Naive thymus-derived CD4-positive, alpha-beta T cell (primary cell): ENCODE results near the gene TUBGCP4. TPM values are rescaled to one million over a fixed set of nuclear protein-coding genes. Genes with fewer than 3 reads are reported as not detected.

ENCODE experiments used
- ATAC-seq: fragments of 150-1000 bp; cut with Tn5 transposase; 2 replicates; pipeline ENCODE4 v1.10.0; 2021; ENCODE audit warnings: mild to moderate bottlenecking, moderate library complexity
- CTCF ChIA-PET: fragments of 350-600 bp; sonication (Branson Sonifier 250); formaldehyde crosslinking; loops from one replicate; lab custom pipeline; 2021; ENCODE audit warnings: antibody characterized with exemption; lab: Charles Lee
- POLR2A ChIA-PET: fragments of 350-600 bp; sonication (Branson Sonifier 250); formaldehyde crosslinking; loops from one replicate; lab custom pipeline; 2021; ENCODE audit warnings: antibody characterized with exemption, inconsistent platforms; lab: Charles Lee
- DNase-seq, 9 donors: peaks; one replicate each; pipeline versions ENCODE4 v3.0.0 to v3.0.0-alpha.2; 2020 to 2022; ENCODE audit warnings: mixed read lengths in 1 of 9
- H3K27ac ChIP-seq: one replicate; pipeline ENCODE4 v1.7.0; 2013; ENCODE audit warnings: mild to moderate bottlenecking, low read depth, low read length, moderate library complexity
- H3K27me3 ChIP-seq, 2 donors: one replicate each; pipeline ENCODE4 v1.7.0; 2013; ENCODE audit warnings: low read length in 2 of 2, mild to moderate bottlenecking in 2 of 2, moderate library complexity in 2 of 2; ENCODE audit not compliant: control insufficient read depth in 2 of 2, insufficient read depth in 2 of 2
- H3K36me3 ChIP-seq, 3 experiments: 1 replicate in 2 of 3; 2 replicates in 1 of 3; pipeline ENCODE4 v1.7.0; 2013; ENCODE audit warnings: low read length in 3 of 3, mild to moderate bottlenecking in 3 of 3, moderate library complexity in 1 of 3; ENCODE audit not compliant: insufficient read depth in 3 of 3, control insufficient read depth in 2 of 3
- H3K4me1 ChIP-seq, 2 donors: one replicate each; pipeline ENCODE4 v1.7.0; 2013; ENCODE audit warnings: low read length in 2 of 2, mild to moderate bottlenecking in 2 of 2, moderate library complexity in 1 of 2; ENCODE audit not compliant: control insufficient read depth in 2 of 2, insufficient read depth in 2 of 2
- H3K4me3 ChIP-seq: 2 replicates; pipeline ENCODE4 v1.7.0; 2013; ENCODE audit warnings: mild to moderate bottlenecking, low read length
- H3K9me3 ChIP-seq, 3 experiments: 1 replicate in 2 of 3; 2 replicates in 1 of 3; pipeline ENCODE4 v1.7.0; 2013; ENCODE audit warnings: low read length in 3 of 3; ENCODE audit not compliant: control insufficient read depth in 2 of 3
- H3K27ac Mint-ChIP-seq, 9 donors: one replicate each; pipeline ENCODE4 v1.8.0; 2020 to 2022; ENCODE audit warnings: mixed read lengths in 9 of 9, mild to moderate bottlenecking in 8 of 9, moderate library complexity in 5 of 9, inconsistent platforms in 2 of 9
- H3K27me3 Mint-ChIP-seq, 5 donors: one replicate each; pipeline ENCODE4 v1.8.0; 2021 to 2022; ENCODE audit warnings: mixed read lengths in 5 of 5, mild to moderate bottlenecking in 1 of 5
- H3K36me3 Mint-ChIP-seq, 5 donors: one replicate each; pipeline ENCODE4 v1.8.0; 2020 to 2022; ENCODE audit warnings: mixed read lengths in 5 of 5, mild to moderate bottlenecking in 3 of 5, inconsistent platforms in 1 of 5
- H3K4me1 Mint-ChIP-seq, 7 donors: one replicate each; pipeline ENCODE4 v1.8.0; 2020 to 2022; ENCODE audit warnings: mixed read lengths in 7 of 7, mild to moderate bottlenecking in 3 of 7, inconsistent platforms in 1 of 7
- H3K4me3 Mint-ChIP-seq, 10 donors: one replicate each; pipeline ENCODE4 v1.8.0; 2020 to 2022; ENCODE audit warnings: mild to moderate bottlenecking in 10 of 10, mixed read lengths in 10 of 10, moderate library complexity in 6 of 10, inconsistent platforms in 2 of 10
- H3K9me3 Mint-ChIP-seq, 11 donors: one replicate each; pipeline ENCODE4 v1.8.0; 2020 to 2022; ENCODE audit warnings: mixed read lengths in 11 of 11, mild to moderate bottlenecking in 4 of 11, inconsistent platforms in 1 of 11, moderate library complexity in 1 of 11
- intact Hi-C, 2 donors: fragments of 100-400 bp; cut with micrococcal nuclease; formaldehyde crosslinking; loops; one replicate each; pipeline ENCODE4 v1.15.1; 2023
- polyA plus RNA-seq, 2 donors: library from polyadenylated mRNA; unstranded; fragments of 300-500 nt; fragmentation: Illumina TruSeq; gene quantifications; one replicate each; pipeline ENCODE4 v1.2.3, GENCODE V29; 2021
- total RNA-seq, 6 experiments: library from RNA in 5 of 6; stranded (reverse) in 5 of 6; gene quantifications; 1 replicate in 5 of 6; 2 replicates in 1 of 6; pipeline ENCODE4 v1.2.3 and lab custom pipeline; 2021 to 2026

TUBGCP4 gene
- total and polyA plus RNA-seq, 7 experiments from 2014 or later, result 7.7 to 34.7 (median 15.0) TPM

GRCh38 chr15:43440721-43441281 lies 69.9 kb downstream of the TUBGCP4 start:
- H3K4me1 Mint-ChIP-seq, result peaks cover 0 to 9% (median 0%) of the 10 kb centered on the region in 7 donors
- no peaks in the 10 kb centered on the region for H3K27me3 Mint-ChIP-seq
- Histone ChIP-seq H3K9me3 (no peaks in the 10 kb centered on the region), H3K27ac (no peak overlapping the region), H3K4me3 (no peak overlapping the region), H3K36me3 (peaks cover 4 to 30% (median 4%) of the 10 kb centered on the region in 3 experiments), H3K4me1 (no peaks in the 10 kb centered on the region), H3K27me3 (no peaks in the 10 kb centered on the region)
- no peaks in the 10 kb centered on the region for H3K9me3 Mint-ChIP-seq
- peak; percentile 87 for ATAC-seq
- H3K4me3 Mint-ChIP-seq, result peak overlapping the region in 1 of 10 donors; percentile 20
- intact Hi-C loops, result loop anchor here (1.0 to 2.0 kb wide), 3 partner anchors 70 to 74 kb away; no protein-coding TSS in a partner anchor
- DNase-seq, result peak in 5 of 9 donors; percentile 6 to 25 (median 15)
- H3K36me3 Mint-ChIP-seq, result peaks cover 3 to 33% (median 17%) of the 10 kb centered on the region in 5 donors
- POLR2A ChIA-PET, result no interaction called here
- H3K27ac Mint-ChIP-seq, result peak overlapping the region in 4 of 9 donors; percentile 20 to 91 (median 40)
- CTCF ChIA-PET, result interaction anchor here (0.7 to 1.9 kb wide), 3 partner anchors 22 to 73 kb away, joined by 3 to 8 read pairs (median 4); no protein-coding TSS in a partner anchor

- Histone ChIP-seq H3K27ac (no peak overlapping the region), H3K27me3 (no peaks in the 10 kb centered on the region), H3K4me1 (no peaks in the 10 kb centered on the region), H3K4me3 (no peak overlapping the region), H3K36me3 (peaks cover 4 to 32% (median 5%) of the 10 kb centered on the region in 3 experiments), H3K9me3 (no peaks in the 10 kb centered on the region)
- ChIA-PET POLR2A (no interaction called here), CTCF (interaction anchor here (0.7 to 1.9 kb wide), 3 partner anchors 22 to 73 kb away, joined by 3 to 8 read pairs (median 4); no protein-coding TSS in a partner anchor)
- DNase-seq (no peak), ATAC-seq (no peak)
- intact Hi-C loops, result loop anchor here (1.0 to 2.0 kb wide), 3 partner anchors 69 to 73 kb away; no protein-coding TSS in a partner anchor
- no peak overlapping the region for H3K4me3 Mint-ChIP-seq
- H3K4me1 Mint-ChIP-seq, result peaks cover 0 to 9% (median 0%) of the 10 kb centered on the region in 7 donors
- H3K27ac Mint-ChIP-seq, result peak overlapping the region in 3 of 9 donors; percentile 20 to 91 (median 48)
- no peaks in the 10 kb centered on the region for H3K27me3 Mint-ChIP-seq
- peaks cover 3 to 39% (median 19%) of the 10 kb centered on the region in 5 donors for H3K36me3 Mint-ChIP-seq
- H3K9me3 Mint-ChIP-seq, result no peaks in the 10 kb centered on the region
Measured at GRCh38 chr15:43441316-43441715, 70.4 kb downstream of the TUBGCP4 start.

- H3K9me3 Mint-ChIP-seq, result peaks cover 0 to 1% (median 0%) of the 10 kb centered on the region in 11 donors
- intact Hi-C loops, result no loop called here
- no peaks in the 10 kb centered on the region for H3K27me3 ChIP-seq
- H3K4me3 ChIP-seq, result no peak overlapping the region
- ChIA-PET CTCF (no interaction called here), POLR2A (interaction anchor here (0.5 kb wide), 1 partner anchor 130 kb away, joined by 5 read pairs; no protein-coding TSS in a partner anchor)
- DNase-seq (no peak), ATAC-seq (no peak)
- peaks cover 4 to 30% (median 10%) of the 10 kb centered on the region in 3 experiments for H3K36me3 ChIP-seq
- H3K27ac ChIP-seq, result no peak overlapping the region
- no peaks in the 10 kb centered on the region for H3K27me3 Mint-ChIP-seq
- H3K9me3 ChIP-seq, result no peaks in the 10 kb centered on the region
- no peak overlapping the region for H3K27ac Mint-ChIP-seq
- H3K4me1 Mint-ChIP-seq, result peaks cover 0 to 14% (median 2%) of the 10 kb centered on the region in 7 donors
- H3K4me1 ChIP-seq, result no peaks in the 10 kb centered on the region
- H3K36me3 Mint-ChIP-seq, result peaks cover 0 to 42% (median 17%) of the 10 kb centered on the region in 5 donors
- H3K4me3 Mint-ChIP-seq, result no peak overlapping the region
Measured at GRCh38 chr15:43446344-43446743, 75.4 kb downstream of the TUBGCP4 start.

- no peak overlapping the region for H3K27ac Mint-ChIP-seq
- no peaks in the 10 kb centered on the region for H3K27me3 ChIP-seq
- H3K4me1 ChIP-seq, result no peaks in the 10 kb centered on the region
- ATAC-seq (no peak), DNase-seq (no peak)
- H3K36me3 Mint-ChIP-seq, result peaks cover 0 to 45% (median 16%) of the 10 kb centered on the region in 5 donors
- no peak overlapping the region for H3K27ac ChIP-seq
- POLR2A ChIA-PET, result interaction anchor here (0.7 kb wide), 1 partner anchor 52 kb away, joined by 3 read pairs; no protein-coding TSS in a partner anchor
- intact Hi-C loops, result no loop called here
- no peak overlapping the region for H3K4me3 ChIP-seq
- H3K27me3 Mint-ChIP-seq, result no peaks in the 10 kb centered on the region
- no peaks in the 10 kb centered on the region for H3K9me3 ChIP-seq
- H3K9me3 Mint-ChIP-seq, result peaks cover 0 to 1% (median 0%) of the 10 kb centered on the region in 11 donors
- H3K4me1 Mint-ChIP-seq, result peaks cover 0 to 10% (median 2%) of the 10 kb centered on the region in 7 donors
- CTCF ChIA-PET, result no interaction called here
- peaks cover 4 to 19% (median 6%) of the 10 kb centered on the region in 3 experiments for H3K36me3 ChIP-seq
- H3K4me3 Mint-ChIP-seq, result no peak overlapping the region
Measured at GRCh38 chr15:43449981-43450380, 79.1 kb downstream of the TUBGCP4 start.

Other genes with a start within 250 kb of the TUBGCP4 start
- 10 to 100 TPM; 12.0 to 21.5 (median 17.7) TPM for gene TMEM62, start 237.5 kb upstream of the TUBGCP4 start, total RNA-seq
- 1 to 10 TPM; 3.6 to 6.0 TPM for gene TMEM62, start 237.5 kb upstream of the TUBGCP4 start, polyA plus RNA-seq
- 100 to 1,000 TPM in 3 of 5 experiments, 10 to 100 TPM in 2; 72.3 to 110 (median 100) TPM for gene CCNDBP1, start 185.7 kb upstream of the TUBGCP4 start, total RNA-seq
- gene CCNDBP1, start 185.7 kb upstream of the TUBGCP4 start, polyA plus RNA-seq, result 100 to 1,000 TPM; 154 to 163 TPM
- gene EPB42, start 150.1 kb upstream of the TUBGCP4 start, total RNA-seq, result not detected
- not detected for gene EPB42, start 150.1 kb upstream of the TUBGCP4 start, polyA plus RNA-seq
- under 1 TPM in 1 of 5 experiments, not detected in 4; 0.27 TPM for gene TGM5, start 104.2 kb upstream of the TUBGCP4 start, total RNA-seq
- not detected for gene TGM5, start 104.2 kb upstream of the TUBGCP4 start, polyA plus RNA-seq
- gene TGM7, start 68.8 kb upstream of the TUBGCP4 start, total RNA-seq, result not detected
- gene TGM7, start 68.8 kb upstream of the TUBGCP4 start, polyA plus RNA-seq, result not detected
- 10 to 100 TPM; 10.1 to 19.1 (median 15.0) TPM for gene LCMT2, start 40.5 kb upstream of the TUBGCP4 start, total RNA-seq
- 1 to 10 TPM; 2.9 to 6.2 TPM for gene LCMT2, start 40.5 kb upstream of the TUBGCP4 start, polyA plus RNA-seq
- 10 to 100 TPM; 12.9 to 36.9 (median 33.6) TPM for gene ZSCAN29, start 58 bp upstream of the TUBGCP4 start, total RNA-seq
- gene ZSCAN29, start 58 bp upstream of the TUBGCP4 start, polyA plus RNA-seq, result 1 to 10 TPM; 3.1 to 7.8 TPM
- 10 to 100 TPM; 34.5 to 41.6 (median 40.6) TPM for gene TP53BP1, start 122.1 kb downstream of the TUBGCP4 start, total RNA-seq
- gene TP53BP1, start 122.1 kb downstream of the TUBGCP4 start, polyA plus RNA-seq, result 10 to 100 TPM in 1 of 2 donors, 1 to 10 TPM in 1; 9.3 to 13.5 TPM
- gene MAP1A, start 146.5 kb downstream of the TUBGCP4 start, total RNA-seq, result 10 to 100 TPM in 1 of 5 experiments, 1 to 10 TPM in 2, under 1 TPM in 2; 0.30 to 13.6 (median 1.4) TPM
- gene MAP1A, start 146.5 kb downstream of the TUBGCP4 start, polyA plus RNA-seq, result under 1 TPM; 0.22 to 0.24 TPM
- gene PPIP5K1, start 219.1 kb downstream of the TUBGCP4 start, total RNA-seq, result 10 to 100 TPM; 30.9 to 66.0 (median 47.5) TPM
- gene PPIP5K1, start 219.1 kb downstream of the TUBGCP4 start, polyA plus RNA-seq, result 1 to 10 TPM; 6.1 to 6.2 TPM
- gene CKMT1B, start 222.9 kb downstream of the TUBGCP4 start, total RNA-seq, result not detected
- gene CKMT1B, start 222.9 kb downstream of the TUBGCP4 start, polyA plus RNA-seq, result not detected
- 1 to 10 TPM in 3 of 5 experiments, under 1 TPM in 2; 0.56 to 3.9 (median 2.0) TPM for gene STRC, start 247.7 kb downstream of the TUBGCP4 start, total RNA-seq
- not detected for gene STRC, start 247.7 kb downstream of the TUBGCP4 start, polyA plus RNA-seq